Trophoblast cell (in vitro differentiated cells and primary cell): ENCODE data around the gene ITPRID1.

Source experiments
- DNase-seq, 2 donors: peaks; one replicate each; pipeline ENCODE4 v3.0.0-alpha.2; 2016
- H2AFZ ChIP-seq: 2 replicates; pipeline ENCODE4 v1.6.1; 2013; ENCODE audit warnings: low read length, moderate library complexity, mild to moderate bottlenecking; ENCODE audit not compliant: insufficient read depth, poor library complexity
- H2AK5ac ChIP-seq: 2 replicates; pipeline ENCODE4 v1.6.1; 2013; ENCODE audit warnings: mild to moderate bottlenecking, low read length
- H2BK120ac ChIP-seq: 2 replicates; pipeline ENCODE4 v1.6.1; 2013; ENCODE audit warnings: low read length, mild to moderate bottlenecking, moderate library complexity; ENCODE audit not compliant: insufficient read depth, poor library complexity
- H2BK12ac ChIP-seq: 2 replicates; pipeline ENCODE4 v1.6.1; 2013; ENCODE audit warnings: mild to moderate bottlenecking, low read length, moderate library complexity
- H2BK5ac ChIP-seq: 2 replicates; pipeline ENCODE4 v1.6.1; 2013; ENCODE audit warnings: low read length, low read depth, moderate library complexity, mild to moderate bottlenecking; ENCODE audit not compliant: poor library complexity
- H3K14ac ChIP-seq: 2 replicates; pipeline ENCODE4 v1.6.1; 2013; ENCODE audit warnings: mild to moderate bottlenecking, low read length
- H3K18ac ChIP-seq: 2 replicates; pipeline ENCODE4 v1.6.1; 2013; ENCODE audit warnings: mild to moderate bottlenecking, low read length
- H3K23ac ChIP-seq: 2 replicates; pipeline ENCODE4 v1.6.1; 2013; ENCODE audit warnings: low read length
- H3K27ac ChIP-seq: 2 replicates; pipeline ENCODE4 v1.5.1; 2013; ENCODE audit warnings: low read depth, mild to moderate bottlenecking, inconsistent platforms, low read length, moderate library complexity
- H3K27me3 ChIP-seq: 2 replicates; pipeline ENCODE4 v1.6.1; 2013; ENCODE audit warnings: inconsistent platforms, mild to moderate bottlenecking, low read length, moderate library complexity; ENCODE audit not compliant: insufficient read depth
- H3K36me3 ChIP-seq, 2 experiments: 1 replicate in 1 of 2; 2 replicates in 1 of 2; pipeline ENCODE4 v1.6.1; 2013; ENCODE audit warnings: low read length in 2 of 2, mild to moderate bottlenecking in 2 of 2, moderate library complexity in 1 of 2; ENCODE audit not compliant: insufficient read depth in 2 of 2, control insufficient read depth in 1 of 2
- H3K4ac ChIP-seq: 2 replicates; pipeline ENCODE4 v1.6.1; 2013; ENCODE audit warnings: low read depth, mild to moderate bottlenecking, low read length, moderate library complexity
- H3K4me1 ChIP-seq, 2 experiments: 1 replicate in 1 of 2; 2 replicates in 1 of 2; pipeline ENCODE4 v1.6.1; 2013; ENCODE audit warnings: low read length in 2 of 2, mild to moderate bottlenecking in 2 of 2, moderate library complexity in 1 of 2; ENCODE audit not compliant: insufficient read depth in 2 of 2, control insufficient read depth in 1 of 2
- H3K4me2 ChIP-seq: 2 replicates; pipeline ENCODE4 v1.6.1; 2013; ENCODE audit warnings: inconsistent platforms, mild to moderate bottlenecking, low read length, moderate library complexity
- H3K4me3 ChIP-seq: 2 replicates; pipeline ENCODE4 v1.5.1; 2013; ENCODE audit warnings: mild to moderate bottlenecking, low read depth, low read length, inconsistent platforms
- H3K79me1 ChIP-seq: one replicate; pipeline ENCODE4 v1.6.1; 2013; ENCODE audit warnings: low read length
- H3K79me2 ChIP-seq: 2 replicates; pipeline ENCODE4 v1.6.1; 2013; ENCODE audit warnings: low read length, mild to moderate bottlenecking; ENCODE audit not compliant: control insufficient read depth, insufficient read depth, poor library complexity
- H3K9ac ChIP-seq: 2 replicates; pipeline ENCODE4 v1.6.1; 2013; ENCODE audit warnings: mild to moderate bottlenecking, low read length
- H3K9me3 ChIP-seq: 2 replicates; pipeline ENCODE4 v1.6.1; 2013; ENCODE audit warnings: low read depth, mild to moderate bottlenecking, control low read depth, inconsistent platforms, low read length; ENCODE audit not compliant: insufficient read depth
- H4K12ac ChIP-seq: 2 replicates; pipeline ENCODE4 v1.6.1; 2013; ENCODE audit warnings: low read depth, mild to moderate bottlenecking, low read length, moderate library complexity
- H4K8ac ChIP-seq: 2 replicates; pipeline ENCODE4 v1.6.1; 2013; ENCODE audit warnings: low read depth, mild to moderate bottlenecking, low read length, moderate library complexity
- H4K91ac ChIP-seq: one replicate; pipeline ENCODE4 v1.6.1; 2013; ENCODE audit warnings: low read depth, mild to moderate bottlenecking, low read length, moderate library complexity
- WGBS: extraction: QIAGEN DNeasy Blood & Tissue Kit; methylation state at CpG from one replicate; pipeline ENCODE4 v1.1.7; 2013; ENCODE audit warnings: missing lambda C conversion rate; ENCODE audit not compliant: insufficient read length, insufficient coverage; ENCODE audit errors: extremely low coverage; 5-methylcytosine and 5-hydroxymethylcytosine counted together

The ITPRID1 gene

GRCh38 chr7:31518766-31519165, 4.9 kb downstream of the ITPRID1 start:
- Histone ChIP-seq H3K9ac (no peak overlapping the region), H3K9me3 (peaks cover 5% of the 10 kb centered on the region), H3K4ac (no peak overlapping the region), H2BK5ac (no peak overlapping the region), H4K12ac (no peak overlapping the region), H3K79me2 (no peaks in the 10 kb centered on the region), H3K36me3 (no peaks in the 10 kb centered on the region), H4K8ac (no peak overlapping the region), H3K27ac (no peak overlapping the region), H3K14ac (no peak overlapping the region), H3K23ac (no peak overlapping the region), H3K4me1 (no peaks in the 10 kb centered on the region), H3K27me3 (no peaks in the 10 kb centered on the region), H2BK120ac (no peak overlapping the region), H3K4me3 (no peak overlapping the region), H3K4me2 (no peak overlapping the region), H2BK12ac (no peak overlapping the region), H3K79me1 (no peaks in the 10 kb centered on the region), H2AFZ (no peak overlapping the region), H4K91ac (no peak overlapping the region), H3K18ac (no peak overlapping the region), H2AK5ac (no peak overlapping the region)
- peak in 1 of 2 donors; percentile 41 for DNase-seq
- WGBS: no CpG with 5 or more reads among the region's 4 CpGs

GRCh38 chr7:31521336-31522010, 7.6 kb downstream of the ITPRID1 start:
- no peak overlapping the region for H2BK12ac ChIP-seq
- no peak overlapping the region for H3K27ac ChIP-seq
- H3K36me3 ChIP-seq: no peaks in the 10 kb centered on the region
- H4K8ac ChIP-seq: no peak overlapping the region
- DNase-seq: peak in 1 of 2 donors; percentile 20
- H3K27me3 ChIP-seq: no peaks in the 10 kb centered on the region
- no peak overlapping the region for H3K14ac ChIP-seq
- no peak overlapping the region for H3K23ac ChIP-seq
- no peak overlapping the region for H2AFZ ChIP-seq
- no peak overlapping the region for H3K4me2 ChIP-seq
- no peak overlapping the region for H3K4me3 ChIP-seq
- H3K4ac ChIP-seq: no peak overlapping the region
- no CpG with 5 or more reads among the region's 5 CpGs for WGBS
- H3K4me1 ChIP-seq: no peaks in the 10 kb centered on the region
- H3K79me2 ChIP-seq: no peaks in the 10 kb centered on the region
- no peak overlapping the region for H4K12ac ChIP-seq
- no peak overlapping the region for H3K18ac ChIP-seq
- H3K79me1 ChIP-seq: no peaks in the 10 kb centered on the region
- H2BK120ac ChIP-seq: no peak overlapping the region
- H3K9me3 ChIP-seq: peaks cover 5% of the 10 kb centered on the region
- no peak overlapping the region for H2AK5ac ChIP-seq
- H2BK5ac ChIP-seq: no peak overlapping the region
- no peak overlapping the region for H4K91ac ChIP-seq
- H3K9ac ChIP-seq: no peak overlapping the region

- Histone ChIP-seq H3K4me3 (no peak overlapping the region), H3K9ac (no peak overlapping the region), H4K91ac (no peak overlapping the region), H3K23ac (no peak overlapping the region), H3K18ac (no peak overlapping the region), H2BK12ac (no peak overlapping the region), H2AFZ (no peak overlapping the region), H3K14ac (no peak overlapping the region), H2BK120ac (no peak overlapping the region), H4K12ac (no peak overlapping the region), H3K79me1 (no peaks in the 10 kb centered on the region), H4K8ac (no peak overlapping the region), H3K27me3 (no peaks in the 10 kb centered on the region), H2BK5ac (no peak overlapping the region), H2AK5ac (no peak overlapping the region), H3K4me1 (no peaks in the 10 kb centered on the region), H3K79me2 (no peaks in the 10 kb centered on the region), H3K9me3 (no peaks in the 10 kb centered on the region), H3K4me2 (no peak overlapping the region), H3K27ac (no peak overlapping the region), H3K36me3 (no peaks in the 10 kb centered on the region), H3K4ac (no peak overlapping the region)
- no peak for DNase-seq
Measured at GRCh38 chr7:31526864-31527263, 13.0 kb downstream of the ITPRID1 start.

GRCh38 chr7:31529103-31529502, 15.2 kb downstream of the ITPRID1 start:
- Histone ChIP-seq H3K4me3 (no peak overlapping the region), H3K9me3 (no peaks in the 10 kb centered on the region), H3K36me3 (no peaks in the 10 kb centered on the region), H3K4me2 (no peak overlapping the region), H3K4me1 (no peaks in the 10 kb centered on the region), H3K79me1 (no peaks in the 10 kb centered on the region), H4K91ac (no peak overlapping the region), H4K12ac (no peak overlapping the region), H2AK5ac (no peak overlapping the region), H3K27me3 (no peaks in the 10 kb centered on the region), H4K8ac (no peak overlapping the region), H2AFZ (no peak overlapping the region), H2BK5ac (no peak overlapping the region), H3K4ac (no peak overlapping the region), H3K18ac (no peak overlapping the region), H3K79me2 (no peaks in the 10 kb centered on the region), H3K27ac (no peak overlapping the region), H2BK120ac (no peak overlapping the region), H2BK12ac (no peak overlapping the region), H3K23ac (no peak overlapping the region), H3K14ac (no peak overlapping the region), H3K9ac (no peak overlapping the region)
- WGBS: no CpG with 5 or more reads among the region's 1 CpG
- no peak for DNase-seq
